HepG2 (cell line): ENCODE results near the gene CDK12. TPM values are rescaled to one million over a fixed set of nuclear protein-coding genes. Genes with fewer than 3 reads are reported as not detected.

Experiments
- FOXA3 ChIP-seq: IDR thresholded peaks from 2 replicates; pipeline ENCODE4 v1.6.1; 2016; ENCODE audit warnings: missing genetic modification reagents, missing compliant biosample characterization
- HIVEP1 ChIP-seq: sonication (generic); formaldehyde crosslinking; IDR thresholded peaks from 2 replicates; pipeline ENCODE4 v1.4.0; 2020; ENCODE audit warnings: mild to moderate bottlenecking, missing genetic modification reagents
- HNRNPH1 ChIP-seq: fragments of 200-400 bp; formaldehyde crosslinking; optimal IDR thresholded peaks from 2 replicates; pipeline ENCODE3; 2017; ENCODE audit warnings: mild to moderate bottlenecking, low read depth, low read length
- MAFG ChIP-seq: sonication (generic); formaldehyde crosslinking; IDR thresholded peaks from 2 replicates; pipeline ENCODE4 v1.5.1; 2020; ENCODE audit warnings: mild to moderate bottlenecking, missing genetic modification reagents
- MIXL1 ChIP-seq: IDR thresholded peaks from 2 replicates; pipeline ENCODE4 v1.6.1; 2016
- RBAK ChIP-seq: sonication (generic); formaldehyde crosslinking; IDR thresholded peaks from 2 replicates; pipeline ENCODE4 v1.5.1; 2020; ENCODE audit warnings: mild to moderate bottlenecking, missing genetic modification reagents
- RBM22 ChIP-seq: fragments of 200-400 bp; formaldehyde crosslinking; optimal IDR thresholded peaks from 2 replicates; pipeline ENCODE3; 2017; ENCODE audit warnings: mild to moderate bottlenecking, low read length, moderate library complexity
- RELA ChIP-seq: sonication (generic); formaldehyde crosslinking; IDR thresholded peaks from 2 replicates; pipeline ENCODE4 v1.4.0; 2020; ENCODE audit warnings: missing genetic modification reagents
- SP1 ChIP-seq, 2 experiments: fragments of 450-650 bp in 1 of 2; sonication (generic) in 1 of 2; formaldehyde crosslinking in 1 of 2; IDR thresholded peaks; 2 replicates each; pipeline versions ENCODE4 v1.4.0 to v1.6.1; 2016 to 2020; ENCODE audit warnings: missing genetic modification reagents in 1 of 2
- ZNF44 ChIP-seq: sonication (generic); formaldehyde crosslinking; IDR thresholded peaks from 2 replicates; pipeline ENCODE4 v1.5.1; 2020; ENCODE audit warnings: mild to moderate bottlenecking, missing genetic modification reagents
- ZNF546 ChIP-seq: sonication (generic); formaldehyde crosslinking; conservative IDR thresholded peaks from 2 replicates; pipeline ENCODE4 v1.8.1; 2023; ENCODE audit warnings: mild to moderate bottlenecking, missing genetic modification reagents
- polyA plus RNA-seq, 8 experiments: library from polyadenylated mRNA; depleted of rRNA in 3 of 8; stranded (reverse) in 7 of 8; unstranded in 1 of 8; fragments of >200 nt; fragmentation: Illumina TruSeq in 4 of 8; extraction: Trizol in 4 of 8; gene quantifications; 2 replicates each; pipeline versions ENCODE4 v1.2.1 to v1.2.3, GENCODE V29; 2011 to 2016; ENCODE audit warnings: low read depth in 4 of 8, missing spikeins in 1 of 8, mixed read lengths in 1 of 8; ENCODE audit not compliant: insufficient read depth in 1 of 8
- total RNA-seq, 5 experiments: library from RNA; depleted of rRNA; stranded (reverse); fragments of >200 nt; fragmentation: Illumina TruSeq; extraction: Trizol; gene quantifications; 2 replicates each; pipeline ENCODE4 v1.2.3, GENCODE V29; 2016; ENCODE audit warnings: low read depth in 1 of 5
- TF ChIP-seq, protein P1 (sequence below), 2 experiments: sonication (generic) in 1 of 2; formaldehyde crosslinking in 1 of 2; IDR thresholded peaks; 2 replicates each; pipeline versions ENCODE4 v1.5.1 to v1.6.1; 2011 to 2020; ENCODE audit warnings: borderline replicate concordance in 1 of 2, low read depth in 1 of 2, low read length in 1 of 2, mild to moderate bottlenecking in 1 of 2, missing genetic modification reagents in 1 of 2, moderate library complexity in 1 of 2
- TF ChIP-seq, protein P2 (sequence below): sonication (generic); formaldehyde crosslinking; IDR thresholded peaks from 2 replicates; pipeline ENCODE4 v1.5.1; 2020; ENCODE audit warnings: missing genetic modification reagents, mild to moderate bottlenecking, borderline replicate concordance
- TF ChIP-seq, protein P3 (sequence below): sonication (generic); formaldehyde crosslinking; IDR thresholded peaks from 2 replicates; pipeline ENCODE4 v1.8.0; 2022; ENCODE audit warnings: mild to moderate bottlenecking, missing genetic modification reagents, moderate library complexity
- TF ChIP-seq, protein P4 (sequence below): sonication (generic); formaldehyde crosslinking; IDR thresholded peaks from 2 replicates; pipeline ENCODE4 v1.5.1; 2020; ENCODE audit warnings: mild to moderate bottlenecking, moderate library complexity, missing genetic modification reagents
- TF ChIP-seq, protein P5 (sequence below): sonication (generic); formaldehyde crosslinking; IDR thresholded peaks from 2 replicates; pipeline ENCODE4 v1.4.0; 2020; ENCODE audit warnings: missing genetic modification reagents

CDK12 gene
- total and polyA plus RNA-seq, 2 of the 13 experiments (the other 11 are each of a cell fraction or from before 2014, with no cell fraction given), result 24.0 to 88.6 TPM

DNA sequence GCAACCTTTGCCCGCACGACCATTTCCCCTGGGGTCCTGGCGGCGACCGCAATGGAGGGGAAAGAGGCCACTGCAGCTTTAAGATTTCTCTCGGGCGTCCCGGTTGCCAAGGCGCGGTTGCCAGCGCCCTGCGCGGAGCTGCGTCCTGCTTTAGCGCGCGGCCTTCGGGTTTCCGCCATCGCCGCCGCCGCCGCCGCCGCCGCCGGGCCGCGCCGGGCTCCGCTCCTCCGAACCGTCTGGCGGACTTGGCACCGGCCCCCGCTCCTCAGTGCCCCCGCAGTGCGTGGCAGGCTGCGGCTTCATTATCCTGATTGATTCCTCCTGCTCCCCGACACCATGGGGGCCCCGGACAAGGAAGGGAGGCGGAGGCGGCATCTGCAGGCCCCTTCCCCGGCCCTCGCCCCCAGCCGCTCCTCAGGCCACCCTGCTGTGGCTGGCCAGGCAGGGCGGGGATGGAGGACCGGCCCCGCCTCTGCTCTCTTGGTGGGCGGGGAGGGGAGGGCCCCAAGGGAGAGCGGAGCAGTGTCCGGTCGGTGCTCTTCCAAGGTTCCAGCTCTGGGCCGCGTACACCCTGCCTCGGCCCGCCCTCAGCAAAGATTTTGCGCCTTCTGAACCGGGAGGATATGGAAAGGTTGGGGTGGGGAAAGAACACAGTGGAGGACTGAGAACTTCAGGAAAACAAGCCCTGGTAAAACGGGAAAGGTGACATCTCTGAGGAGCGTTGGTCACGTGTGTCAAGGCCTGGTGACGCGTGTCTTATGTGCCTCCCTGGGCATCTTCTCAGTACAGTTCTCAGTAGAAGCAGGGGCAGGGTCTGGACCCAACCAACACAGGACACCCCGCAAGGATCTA, 112.4 kb downstream of the CDK12 start (continued):
- TF ChIP-seq ZNF546 (CRISPR knock-in tag) (peak; percentile 55; the same call in 1 of the 2 replicates), MIXL1 (CRISPR knock-in tag) (no peak), FOXA3 (CRISPR knock-in tag) (no peak), RBM22 (no peak), MAFG (CRISPR knock-in tag) (no peak), ZNF44 (CRISPR knock-in tag) (no peak), HIVEP1 (CRISPR knock-in tag) (no peak), RELA (0 out of 2 replicates have a peak, but pooled peaks have one; percentile 12), HNRNPH1 (no peak), RBAK (CRISPR knock-in tag) (no peak), SP1 (IDR thresholded peaks at IDR 0.05) (no peak), SP1 (CRISPR knock-in tag; IDR thresholded peaks at IDR 0.05) (peak; percentile 42; the same call in 1 of the 2 replicates)
- TF ChIP-seq, protein P1, sequence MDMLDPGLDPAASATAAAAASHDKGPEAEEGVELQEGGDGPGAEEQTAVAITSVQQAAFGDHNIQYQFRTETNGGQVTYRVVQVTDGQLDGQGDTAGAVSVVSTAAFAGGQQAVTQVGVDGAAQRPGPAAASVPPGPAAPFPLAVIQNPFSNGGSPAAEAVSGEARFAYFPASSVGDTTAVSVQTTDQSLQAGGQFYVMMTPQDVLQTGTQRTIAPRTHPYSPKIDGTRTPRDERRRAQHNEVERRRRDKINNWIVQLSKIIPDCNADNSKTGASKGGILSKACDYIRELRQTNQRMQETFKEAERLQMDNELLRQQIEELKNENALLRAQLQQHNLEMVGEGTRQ (IDR thresholded peaks at IDR 0.05; ENCODE audit: low read depth, low read length), result peak; percentile 66
- TF ChIP-seq, protein P1 (CRISPR knock-in tag; IDR thresholded peaks at IDR 0.05; ENCODE audit: borderline replicate concordance), result peak; percentile 71; the same call in 1 of the 2 replicates
- TF ChIP-seq, protein P2, sequence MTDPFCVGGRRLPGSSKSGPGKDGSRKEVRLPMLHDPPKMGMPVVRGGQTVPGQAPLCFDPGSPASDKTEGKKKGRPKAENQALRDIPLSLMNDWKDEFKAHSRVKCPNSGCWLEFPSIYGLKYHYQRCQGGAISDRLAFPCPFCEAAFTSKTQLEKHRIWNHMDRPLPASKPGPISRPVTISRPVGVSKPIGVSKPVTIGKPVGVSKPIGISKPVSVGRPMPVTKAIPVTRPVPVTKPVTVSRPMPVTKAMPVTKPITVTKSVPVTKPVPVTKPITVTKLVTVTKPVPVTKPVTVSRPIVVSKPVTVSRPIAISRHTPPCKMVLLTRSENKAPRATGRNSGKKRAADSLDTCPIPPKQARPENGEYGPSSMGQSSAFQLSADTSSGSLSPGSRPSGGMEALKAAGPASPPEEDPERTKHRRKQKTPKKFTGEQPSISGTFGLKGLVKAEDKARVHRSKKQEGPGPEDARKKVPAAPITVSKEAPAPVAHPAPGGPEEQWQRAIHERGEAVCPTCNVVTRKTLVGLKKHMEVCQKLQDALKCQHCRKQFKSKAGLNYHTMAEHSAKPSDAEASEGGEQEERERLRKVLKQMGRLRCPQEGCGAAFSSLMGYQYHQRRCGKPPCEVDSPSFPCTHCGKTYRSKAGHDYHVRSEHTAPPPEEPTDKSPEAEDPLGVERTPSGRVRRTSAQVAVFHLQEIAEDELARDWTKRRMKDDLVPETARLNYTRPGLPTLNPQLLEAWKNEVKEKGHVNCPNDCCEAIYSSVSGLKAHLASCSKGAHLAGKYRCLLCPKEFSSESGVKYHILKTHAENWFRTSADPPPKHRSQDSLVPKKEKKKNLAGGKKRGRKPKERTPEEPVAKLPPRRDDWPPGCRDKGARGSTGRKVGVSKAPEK (CRISPR knock-in tag), result no peak
- TF ChIP-seq, protein P3, sequence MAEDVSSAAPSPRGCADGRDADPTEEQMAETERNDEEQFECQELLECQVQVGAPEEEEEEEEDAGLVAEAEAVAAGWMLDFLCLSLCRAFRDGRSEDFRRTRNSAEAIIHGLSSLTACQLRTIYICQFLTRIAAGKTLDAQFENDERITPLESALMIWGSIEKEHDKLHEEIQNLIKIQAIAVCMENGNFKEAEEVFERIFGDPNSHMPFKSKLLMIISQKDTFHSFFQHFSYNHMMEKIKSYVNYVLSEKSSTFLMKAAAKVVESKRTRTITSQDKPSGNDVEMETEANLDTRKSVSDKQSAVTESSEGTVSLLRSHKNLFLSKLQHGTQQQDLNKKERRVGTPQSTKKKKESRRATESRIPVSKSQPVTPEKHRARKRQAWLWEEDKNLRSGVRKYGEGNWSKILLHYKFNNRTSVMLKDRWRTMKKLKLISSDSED (CRISPR knock-in tag), result no peak
- TF ChIP-seq, protein P4, sequence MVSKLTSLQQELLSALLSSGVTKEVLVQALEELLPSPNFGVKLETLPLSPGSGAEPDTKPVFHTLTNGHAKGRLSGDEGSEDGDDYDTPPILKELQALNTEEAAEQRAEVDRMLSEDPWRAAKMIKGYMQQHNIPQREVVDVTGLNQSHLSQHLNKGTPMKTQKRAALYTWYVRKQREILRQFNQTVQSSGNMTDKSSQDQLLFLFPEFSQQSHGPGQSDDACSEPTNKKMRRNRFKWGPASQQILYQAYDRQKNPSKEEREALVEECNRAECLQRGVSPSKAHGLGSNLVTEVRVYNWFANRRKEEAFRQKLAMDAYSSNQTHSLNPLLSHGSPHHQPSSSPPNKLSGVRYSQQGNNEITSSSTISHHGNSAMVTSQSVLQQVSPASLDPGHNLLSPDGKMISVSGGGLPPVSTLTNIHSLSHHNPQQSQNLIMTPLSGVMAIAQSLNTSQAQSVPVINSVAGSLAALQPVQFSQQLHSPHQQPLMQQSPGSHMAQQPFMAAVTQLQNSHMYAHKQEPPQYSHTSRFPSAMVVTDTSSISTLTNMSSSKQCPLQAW (CRISPR knock-in tag), result 0 out of 2 replicates have a peak, but pooled peaks have one; percentile 39
- TF ChIP-seq, protein P5, sequence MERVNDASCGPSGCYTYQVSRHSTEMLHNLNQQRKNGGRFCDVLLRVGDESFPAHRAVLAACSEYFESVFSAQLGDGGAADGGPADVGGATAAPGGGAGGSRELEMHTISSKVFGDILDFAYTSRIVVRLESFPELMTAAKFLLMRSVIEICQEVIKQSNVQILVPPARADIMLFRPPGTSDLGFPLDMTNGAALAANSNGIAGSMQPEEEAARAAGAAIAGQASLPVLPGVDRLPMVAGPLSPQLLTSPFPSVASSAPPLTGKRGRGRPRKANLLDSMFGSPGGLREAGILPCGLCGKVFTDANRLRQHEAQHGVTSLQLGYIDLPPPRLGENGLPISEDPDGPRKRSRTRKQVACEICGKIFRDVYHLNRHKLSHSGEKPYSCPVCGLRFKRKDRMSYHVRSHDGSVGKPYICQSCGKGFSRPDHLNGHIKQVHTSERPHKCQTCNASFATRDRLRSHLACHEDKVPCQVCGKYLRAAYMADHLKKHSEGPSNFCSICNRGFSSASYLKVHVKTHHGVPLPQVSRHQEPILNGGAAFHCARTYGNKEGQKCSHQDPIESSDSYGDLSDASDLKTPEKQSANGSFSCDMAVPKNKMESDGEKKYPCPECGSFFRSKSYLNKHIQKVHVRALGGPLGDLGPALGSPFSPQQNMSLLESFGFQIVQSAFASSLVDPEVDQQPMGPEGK (CRISPR knock-in tag), result peak; percentile 67
